CD14-positive monocyte (primary cell): Measurements from ENCODE around the gene DYSF. TPM values are rescaled to one million over a fixed set of nuclear protein-coding genes. Genes with fewer than 3 reads are reported as not detected.

Experiments
- DNase-seq, 3 donors: peaks; one replicate each; pipeline ENCODE4 v3.0.0-alpha.2; 2011 to 2022
- H2AFZ ChIP-seq: 2 replicates; pipeline ENCODE4 v1.6.0; 2012; ENCODE audit warnings: mild to moderate bottlenecking, low read depth, low read length, inconsistent platforms; ENCODE audit not compliant: insufficient read depth, poor library complexity, severe bottlenecking
- H3K27ac ChIP-seq, 2 donors: 1 replicate in 1 of 2; 2 replicates in 1 of 2; pipeline ENCODE4 v1.5.1; 2012 to 2013; ENCODE audit warnings: low read length in 2 of 2, control low read depth in 1 of 2, inconsistent platforms in 1 of 2, low read depth in 1 of 2, mild to moderate bottlenecking in 1 of 2
- H3K27me3 ChIP-seq, 2 donors: one replicate each; pipeline versions ENCODE4 v1.6.0 to v1.6.1; 2011 to 2013; ENCODE audit warnings: low read length in 2 of 2; ENCODE audit not compliant: control insufficient read depth in 2 of 2, insufficient read depth in 2 of 2
- H3K36me3 ChIP-seq, 2 donors: replicated peaks in 1 of 2; 1 replicate in 1 of 2; 2 replicates in 1 of 2; pipeline versions ENCODE4 v1.5.1 to v1.6.1; 2012 to 2013; ENCODE audit warnings: low read length in 2 of 2, control low read depth in 1 of 2, inconsistent platforms in 1 of 2, mild to moderate bottlenecking in 1 of 2; ENCODE audit not compliant: insufficient read depth in 2 of 2, control insufficient read depth in 1 of 2
- H3K4me1 ChIP-seq, 2 donors: 1 replicate in 1 of 2; 2 replicates in 1 of 2; pipeline versions ENCODE4 v1.5.1 to v1.6.1; 2012 to 2013; ENCODE audit warnings: low read length in 2 of 2, control low read depth in 1 of 2, inconsistent platforms in 1 of 2, mild to moderate bottlenecking in 1 of 2, moderate library complexity in 1 of 2; ENCODE audit not compliant: insufficient read depth in 2 of 2, control insufficient read depth in 1 of 2
- H3K4me2 ChIP-seq: replicated peaks from 2 replicates; pipeline ENCODE3; 2012; ENCODE audit warnings: low read length, moderate library complexity, mild to moderate bottlenecking; ENCODE audit not compliant: poor library complexity, severe bottlenecking; ENCODE audit errors: extremely low read depth
- H3K4me3 ChIP-seq, 3 experiments: fragments of 200-600 bp in 1 of 3; sonication (generic) in 1 of 3; replicated peaks in 1 of 3; 1 replicate in 2 of 3; 2 replicates in 1 of 3; pipeline ENCODE4 v1.5.1; 2011 to 2013; ENCODE audit warnings: low read length in 3 of 3, mild to moderate bottlenecking in 3 of 3, control low read depth in 2 of 3, low read depth in 2 of 3, inconsistent platforms in 1 of 3, moderate library complexity in 1 of 3
- H3K79me2 ChIP-seq: 2 replicates; pipeline ENCODE4 v1.6.0; 2012; ENCODE audit warnings: mild to moderate bottlenecking, control low read depth, inconsistent platforms, low read length, moderate library complexity; ENCODE audit not compliant: insufficient read depth
- H3K9ac ChIP-seq: 2 replicates; pipeline ENCODE4 v1.6.0; 2017; ENCODE audit warnings: low read length, mild to moderate bottlenecking; ENCODE audit not compliant: insufficient read depth, poor library complexity, severe bottlenecking
- H3K9me3 ChIP-seq, 2 donors: replicated peaks in 1 of 2; 1 replicate in 1 of 2; 2 replicates in 1 of 2; pipeline versions ENCODE4 v1.5.1 to v1.6.1; 2012 to 2013; ENCODE audit warnings: low read length in 2 of 2, control low read depth in 1 of 2; ENCODE audit not compliant: control insufficient read depth in 1 of 2, insufficient read depth in 1 of 2
- H4K20me1 ChIP-seq: 2 replicates; pipeline ENCODE4 v1.6.0; 2012; ENCODE audit warnings: mild to moderate bottlenecking, low read length, control low read depth, moderate library complexity; ENCODE audit not compliant: insufficient read depth
- H3K27ac Mint-ChIP-seq, 7 donors: one replicate each; pipeline ENCODE4 v1.8.0; 2020; ENCODE audit warnings: mild to moderate bottlenecking in 7 of 7, mixed read lengths in 7 of 7, moderate library complexity in 6 of 7, inconsistent platforms in 2 of 7
- H3K27me3 Mint-ChIP-seq, 3 donors: one replicate each; pipeline ENCODE4 v1.8.0; 2021 to 2022; ENCODE audit warnings: low read depth in 3 of 3, mild to moderate bottlenecking in 3 of 3, mixed read lengths in 3 of 3, moderate library complexity in 3 of 3, inconsistent platforms in 1 of 3
- H3K36me3 Mint-ChIP-seq, 2 donors: one replicate each; pipeline ENCODE4 v1.8.0; 2020; ENCODE audit warnings: mixed read lengths in 2 of 2, inconsistent platforms in 1 of 2, mild to moderate bottlenecking in 1 of 2
- H3K4me1 Mint-ChIP-seq: one replicate; pipeline ENCODE4 v1.8.0; 2020; ENCODE audit warnings: mild to moderate bottlenecking, mixed read lengths
- H3K4me3 Mint-ChIP-seq, 2 donors: one replicate each; pipeline ENCODE4 v1.8.0; 2020; ENCODE audit warnings: mild to moderate bottlenecking in 2 of 2, mixed read lengths in 2 of 2, moderate library complexity in 1 of 2
- H3K9me3 Mint-ChIP-seq, 7 donors: one replicate each; pipeline ENCODE4 v1.8.0; 2020 to 2022; ENCODE audit warnings: mixed read lengths in 7 of 7, mild to moderate bottlenecking in 6 of 7, moderate library complexity in 6 of 7, inconsistent platforms in 2 of 7
- WGBS: methylation state at CpG from one replicate; pipeline ENCODE4 v1.1.5; 2013; ENCODE audit warnings: missing lambda C conversion rate; ENCODE audit not compliant: insufficient coverage; 5-methylcytosine and 5-hydroxymethylcytosine counted together
- intact Hi-C, 2 donors: fragments of 100-400 bp; cut with micrococcal nuclease; formaldehyde crosslinking; loops; one replicate each; pipeline versions ENCODE4 v1.15.0 to v1.15.1; 2023
- polyA plus RNA-seq, 3 donors: library from polyadenylated mRNA; depleted of rRNA in 1 of 3; unstranded in 2 of 3; stranded (reverse) in 1 of 3; fragments of 300-500 nt in 2 of 3; fragments of >200 nt in 1 of 3; fragmentation: Illumina TruSeq in 2 of 3; gene quantifications; 1 replicate in 2 of 3; 2 replicates in 1 of 3; pipeline ENCODE4 v1.2.3, GENCODE V29; 2012 to 2021
- TF ChIP-seq, protein P1 (sequence below): fragments of 200-600 bp; IDR thresholded peaks from one replicate; pipeline ENCODE4 v1.8.0; 2022; ENCODE audit warnings: antibody characterized with exemption, mild to moderate bottlenecking

Gene DYSF
- polyA plus RNA-seq, 3 donors: 16.1 to 72.5 (median 31.2) TPM

DNA sequence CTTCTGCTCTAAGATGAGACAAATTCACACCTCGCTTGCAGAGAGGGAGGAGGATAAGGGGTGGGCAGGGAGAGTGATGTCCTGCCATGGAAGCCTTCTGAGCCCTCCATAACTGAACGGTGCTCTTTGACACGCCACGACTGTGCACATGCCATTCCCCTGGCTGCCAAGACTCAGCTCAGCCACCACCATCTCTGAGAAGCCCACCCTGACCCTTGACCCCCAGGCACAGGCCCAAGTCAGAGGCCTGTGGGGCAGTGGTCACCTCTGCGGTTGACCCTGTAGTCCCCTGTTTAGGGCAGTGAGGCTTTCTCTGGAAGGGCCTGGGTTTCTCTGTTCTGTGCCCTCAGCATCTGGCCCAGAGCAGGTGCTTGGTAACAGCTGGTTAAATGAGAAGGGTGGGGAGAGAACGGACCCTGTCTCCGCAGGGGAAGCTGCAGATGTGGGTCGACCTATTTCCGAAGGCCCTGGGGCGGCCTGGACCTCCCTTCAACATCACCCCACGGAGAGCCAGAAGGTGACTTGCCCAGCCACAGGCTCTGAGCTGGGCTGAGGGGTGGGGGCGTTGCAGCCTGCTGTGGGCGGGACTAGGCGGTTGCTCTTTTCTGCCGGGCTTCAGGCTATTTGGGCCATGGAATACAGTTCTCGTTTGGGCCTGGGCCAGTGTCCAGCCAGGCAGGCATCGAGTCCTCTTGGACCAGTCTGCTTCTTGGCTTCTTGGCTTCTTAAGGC, 215.1 kb downstream of the DYSF start:
- H3K36me3 Mint-ChIP-seq: peaks cover 16 to 90% of the 10 kb centered on the region in 2 donors
- H4K20me1 ChIP-seq: peaks cover 41% of the 10 kb centered on the region
- no peak overlapping the region for H3K4me2 ChIP-seq
- H3K9me3 Mint-ChIP-seq: peaks cover 0 to 2% (median 0%) of the 10 kb centered on the region in 7 donors
- H3K9me3 ChIP-seq: no peaks in the 10 kb centered on the region
- TF ChIP-seq, protein P1, sequence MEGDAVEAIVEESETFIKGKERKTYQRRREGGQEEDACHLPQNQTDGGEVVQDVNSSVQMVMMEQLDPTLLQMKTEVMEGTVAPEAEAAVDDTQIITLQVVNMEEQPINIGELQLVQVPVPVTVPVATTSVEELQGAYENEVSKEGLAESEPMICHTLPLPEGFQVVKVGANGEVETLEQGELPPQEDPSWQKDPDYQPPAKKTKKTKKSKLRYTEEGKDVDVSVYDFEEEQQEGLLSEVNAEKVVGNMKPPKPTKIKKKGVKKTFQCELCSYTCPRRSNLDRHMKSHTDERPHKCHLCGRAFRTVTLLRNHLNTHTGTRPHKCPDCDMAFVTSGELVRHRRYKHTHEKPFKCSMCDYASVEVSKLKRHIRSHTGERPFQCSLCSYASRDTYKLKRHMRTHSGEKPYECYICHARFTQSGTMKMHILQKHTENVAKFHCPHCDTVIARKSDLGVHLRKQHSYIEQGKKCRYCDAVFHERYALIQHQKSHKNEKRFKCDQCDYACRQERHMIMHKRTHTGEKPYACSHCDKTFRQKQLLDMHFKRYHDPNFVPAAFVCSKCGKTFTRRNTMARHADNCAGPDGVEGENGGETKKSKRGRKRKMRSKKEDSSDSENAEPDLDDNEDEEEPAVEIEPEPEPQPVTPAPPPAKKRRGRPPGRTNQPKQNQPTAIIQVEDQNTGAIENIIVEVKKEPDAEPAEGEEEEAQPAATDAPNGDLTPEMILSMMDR: no peak
- no peak for DNase-seq
- H3K4me3 Mint-ChIP-seq: no peak overlapping the region
- H3K4me1 Mint-ChIP-seq: no peaks in the 10 kb centered on the region
- H3K79me2 ChIP-seq: no peaks in the 10 kb centered on the region
- H3K4me3 ChIP-seq: no peak overlapping the region
- H2AFZ ChIP-seq: no peak overlapping the region
- no peaks in the 10 kb centered on the region for H3K4me1 ChIP-seq
- H3K27me3 Mint-ChIP-seq: peaks cover 2 to 4% (median 3%) of the 10 kb centered on the region in 3 donors
- no peaks in the 10 kb centered on the region for H3K27me3 ChIP-seq
- H3K27ac ChIP-seq: no peak overlapping the region
- intact Hi-C loops: no loop called here
- 96% methylated on average over 9 of the region's 17 CpGs for WGBS
- H3K9ac ChIP-seq: no peak overlapping the region
- H3K27ac Mint-ChIP-seq: peak overlapping the region in 1 of 7 donors; percentile 43
- H3K36me3 ChIP-seq: peaks cover 82 to 100% of the 10 kb centered on the region in 2 donors

DNA sequence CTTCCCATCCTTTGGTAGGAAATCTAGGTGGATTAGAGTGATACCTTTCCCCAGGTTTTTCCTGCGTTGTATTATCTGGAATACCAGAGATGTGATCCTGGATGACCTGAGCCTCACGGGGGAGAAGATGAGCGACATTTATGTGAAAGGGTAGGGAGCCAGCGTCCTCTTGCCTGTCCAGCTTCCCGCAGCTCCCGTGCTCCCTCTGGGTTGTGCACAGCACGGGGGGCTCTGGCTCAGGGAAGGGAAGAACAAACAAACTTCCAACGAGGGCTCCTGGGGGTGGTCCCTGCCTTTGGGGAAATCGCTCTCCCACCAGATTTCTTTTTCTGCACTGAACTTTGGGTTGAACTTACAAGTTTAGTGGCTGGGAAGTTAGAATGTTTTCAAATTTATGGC, 215.7 kb downstream of the DYSF start:
- no peak overlapping the region for H2AFZ ChIP-seq
- H3K27ac ChIP-seq: no peak overlapping the region
- H3K4me2 ChIP-seq: no peak overlapping the region
- no peaks in the 10 kb centered on the region for H3K27me3 ChIP-seq
- H3K36me3 Mint-ChIP-seq: peaks cover 18 to 90% of the 10 kb centered on the region in 2 donors
- no peak for DNase-seq
- H3K27ac Mint-ChIP-seq: no peak overlapping the region
- peaks cover 44% of the 10 kb centered on the region for H4K20me1 ChIP-seq
- H3K9me3 Mint-ChIP-seq: peaks cover 0 to 2% (median 0%) of the 10 kb centered on the region in 7 donors
- no peaks in the 10 kb centered on the region for H3K9me3 ChIP-seq
- no peaks in the 10 kb centered on the region for H3K79me2 ChIP-seq
- H3K9ac ChIP-seq: no peak overlapping the region
- H3K27me3 Mint-ChIP-seq: peaks cover 2 to 4% (median 3%) of the 10 kb centered on the region in 3 donors
- WGBS: 93% methylated on average over 8 of the region's 9 CpGs
- H3K4me3 Mint-ChIP-seq: no peak overlapping the region
- intact Hi-C loops: no loop called here
- no peak overlapping the region for H3K4me3 ChIP-seq
- H3K36me3 ChIP-seq: peaks cover 80 to 100% of the 10 kb centered on the region in 2 donors
- H3K4me1 Mint-ChIP-seq: no peaks in the 10 kb centered on the region
- TF ChIP-seq, protein P1: no peak
- H3K4me1 ChIP-seq: no peaks in the 10 kb centered on the region
